HG03097 (cell line): ENCODE data around the gene C1orf56.

ENCODE experiments used
- ATAC-seq: cut with Tn5 transposase; IDR thresholded peaks from one replicate; pipeline ENCODE4 v1.9.1; 2021; ENCODE audit not compliant: unreplicated experiment, low FRiP score

The C1orf56 gene

DNA sequence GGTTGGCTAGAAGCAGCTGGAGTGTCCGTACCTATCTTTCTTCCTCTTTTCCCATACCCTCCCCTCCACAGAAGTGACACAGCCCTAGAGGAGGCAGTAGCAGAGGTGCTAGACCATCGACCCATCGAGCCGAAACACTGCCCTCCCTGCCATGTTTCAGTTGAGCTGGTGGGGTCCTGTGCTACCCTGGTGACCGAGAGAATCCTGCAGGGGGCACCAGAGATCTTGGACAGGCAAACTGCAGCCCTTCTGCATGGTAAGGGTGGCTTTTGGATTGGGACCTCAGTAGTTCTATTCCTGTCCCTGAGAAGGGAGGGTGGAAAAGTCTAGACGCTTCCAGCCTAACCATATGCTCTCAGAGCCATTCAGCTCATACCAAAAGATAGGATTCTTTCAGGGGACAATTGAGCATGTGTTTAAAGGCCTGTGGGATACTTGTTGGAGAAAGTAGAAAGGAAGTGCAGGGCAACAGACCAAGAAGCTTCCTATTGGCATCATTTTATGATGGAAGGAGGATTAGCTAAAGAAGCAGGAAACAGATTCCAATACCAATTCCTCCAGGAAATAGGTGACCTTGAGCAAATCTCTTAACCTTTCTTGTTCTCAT lies 22.9 kb upstream of the C1orf56 start:
- ATAC-seq = no peak

DNA sequence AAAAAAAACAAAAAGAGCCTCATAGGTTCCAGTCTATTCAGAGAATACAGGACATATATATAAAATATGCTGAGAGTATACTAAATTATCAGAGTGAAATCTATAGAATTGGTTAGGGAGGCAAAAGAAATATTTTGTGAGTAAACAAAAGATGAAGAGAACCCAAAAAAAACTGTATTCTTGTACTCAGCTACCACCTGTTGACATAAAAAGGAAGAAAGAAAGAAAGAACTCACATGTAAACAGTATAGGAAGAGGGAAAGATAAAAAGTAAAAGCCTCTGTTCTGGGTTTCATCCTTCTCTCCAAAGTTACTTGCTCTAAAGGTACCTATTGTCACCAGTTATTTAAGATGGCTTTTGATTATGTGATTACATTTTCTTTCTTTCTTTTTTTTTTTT lies 21.1 kb upstream of the C1orf56 start:
- no peak for ATAC-seq

DNA sequence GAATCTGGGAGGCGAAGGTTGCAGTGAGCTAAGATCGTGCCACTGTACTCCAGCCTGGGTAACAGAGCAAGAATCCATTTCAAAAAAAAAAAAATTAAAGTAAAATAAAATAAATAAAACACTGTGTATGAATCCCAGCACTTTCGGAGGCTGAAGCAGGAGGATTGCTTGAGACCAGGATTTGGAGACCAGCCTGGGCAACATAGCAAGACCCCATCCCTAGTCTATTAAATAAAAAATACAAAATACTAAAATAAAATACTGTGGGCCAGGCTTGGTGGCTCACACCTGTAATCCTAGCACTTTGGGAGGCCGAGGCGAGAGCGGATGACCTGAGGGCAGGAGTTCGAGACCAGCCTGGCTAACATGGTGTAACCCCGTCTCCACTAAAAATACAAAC lies 15.4 kb upstream of the C1orf56 start:
- ATAC-seq = no peak

DNA sequence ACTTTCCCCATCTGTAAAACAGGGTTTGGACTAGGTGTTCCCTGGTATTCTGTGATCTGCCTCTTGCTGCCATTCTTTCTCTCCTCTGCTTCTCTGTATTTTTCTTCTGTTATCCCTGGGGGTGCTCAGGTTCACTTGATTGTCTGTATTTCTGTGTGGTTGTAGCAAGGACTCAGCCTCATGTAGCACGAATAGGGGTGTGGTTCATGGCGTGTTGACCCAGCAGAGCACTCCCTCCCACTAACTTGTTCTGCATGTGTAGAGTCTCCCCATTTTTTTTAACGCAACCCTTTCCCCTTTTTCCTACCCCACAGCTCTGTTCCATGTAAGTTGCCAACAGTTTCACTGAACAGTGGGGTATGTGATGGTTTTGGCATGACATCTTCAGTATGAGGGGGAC lies 12.4 kb upstream of the C1orf56 start:
- no peak for ATAC-seq

DNA sequence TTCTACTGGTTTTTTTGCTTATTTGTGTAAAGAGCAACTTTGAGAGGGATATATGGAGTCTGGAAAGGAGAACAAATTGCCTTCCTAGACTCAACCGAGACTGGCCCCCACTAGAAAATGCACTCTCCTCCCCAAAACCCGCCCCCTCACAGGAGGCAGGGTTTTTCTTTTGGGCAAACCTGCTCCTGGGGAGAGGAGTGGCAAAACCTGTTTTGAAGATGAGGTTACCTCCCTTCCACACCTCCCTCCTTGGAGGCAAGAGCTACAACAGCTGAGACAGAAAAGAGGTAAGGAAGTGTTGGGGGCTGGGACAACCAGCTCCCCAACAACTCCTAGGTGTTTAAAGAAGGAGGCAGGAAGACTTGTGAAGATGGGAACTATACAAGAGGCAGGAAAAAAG lies 11.2 kb upstream of the C1orf56 start, which contains the start of gene BNIPL:
Gene BNIPL (plus strand): TSS at position 231 of the 400 bp plus-strand sequence. CDS start 140 bp downstream, at position 371.
- no peak for ATAC-seq

DNA sequence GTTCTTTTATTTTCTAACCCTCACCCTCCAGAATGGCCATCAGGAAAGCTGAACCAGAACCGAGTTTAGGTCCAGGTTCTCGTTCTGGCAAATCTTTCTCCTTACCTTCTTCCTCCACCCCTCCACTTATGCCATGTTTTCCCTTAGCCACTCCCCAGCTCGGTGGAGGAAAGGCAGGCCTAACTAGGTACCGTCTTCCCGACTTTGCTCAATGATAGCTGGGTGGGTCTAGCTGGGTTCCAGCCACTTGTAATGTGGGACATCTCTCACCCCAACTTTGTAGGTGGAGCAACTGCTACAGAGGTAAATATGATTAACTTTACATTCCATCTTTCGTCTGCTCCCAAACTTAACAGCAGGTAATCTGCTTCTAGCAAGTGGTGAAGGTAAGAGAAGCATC lies 10.5 kb upstream of the C1orf56 start:
- no peak for ATAC-seq

DNA sequence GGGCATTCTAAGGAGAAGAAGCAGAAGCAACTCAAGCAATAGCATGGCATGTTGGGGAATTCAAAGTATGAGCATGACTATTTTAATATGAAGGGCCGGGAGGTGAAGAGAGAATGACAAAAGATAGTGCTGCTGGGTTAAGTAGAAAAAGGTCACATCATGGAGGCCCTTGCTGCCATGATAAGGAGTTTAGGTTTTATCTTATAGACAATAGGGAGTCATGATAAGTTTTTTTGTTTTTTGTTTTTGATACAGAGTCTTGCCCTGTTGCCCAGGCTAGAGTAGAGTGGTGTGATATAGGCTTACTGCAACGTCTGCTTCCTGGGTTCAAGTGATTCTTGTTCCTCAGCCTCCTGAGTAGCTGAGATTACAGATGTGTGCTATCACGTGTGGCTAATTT lies 8.0 kb upstream of the C1orf56 start:
- no peak for ATAC-seq

DNA sequence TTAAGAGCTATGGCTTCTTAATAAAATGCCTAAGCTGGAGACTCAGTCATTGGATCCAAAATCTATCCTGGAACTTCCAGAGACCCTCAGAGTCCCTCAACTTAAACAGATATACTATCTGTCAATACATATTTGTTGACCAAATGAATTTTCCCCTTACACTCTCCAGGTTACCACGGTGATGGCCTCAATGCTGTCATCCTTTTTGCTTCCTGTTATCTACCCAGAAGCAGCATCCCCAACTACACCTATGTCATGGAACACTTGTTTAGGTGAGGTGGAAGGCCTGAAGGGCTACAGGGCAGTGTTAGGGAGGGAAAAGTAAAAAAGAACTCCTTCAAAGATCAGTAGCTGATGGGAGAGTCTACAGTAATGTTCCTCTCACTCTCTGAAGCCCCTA lies 4.4 kb upstream of the C1orf56 start:
- ATAC-seq = no peak

DNA sequence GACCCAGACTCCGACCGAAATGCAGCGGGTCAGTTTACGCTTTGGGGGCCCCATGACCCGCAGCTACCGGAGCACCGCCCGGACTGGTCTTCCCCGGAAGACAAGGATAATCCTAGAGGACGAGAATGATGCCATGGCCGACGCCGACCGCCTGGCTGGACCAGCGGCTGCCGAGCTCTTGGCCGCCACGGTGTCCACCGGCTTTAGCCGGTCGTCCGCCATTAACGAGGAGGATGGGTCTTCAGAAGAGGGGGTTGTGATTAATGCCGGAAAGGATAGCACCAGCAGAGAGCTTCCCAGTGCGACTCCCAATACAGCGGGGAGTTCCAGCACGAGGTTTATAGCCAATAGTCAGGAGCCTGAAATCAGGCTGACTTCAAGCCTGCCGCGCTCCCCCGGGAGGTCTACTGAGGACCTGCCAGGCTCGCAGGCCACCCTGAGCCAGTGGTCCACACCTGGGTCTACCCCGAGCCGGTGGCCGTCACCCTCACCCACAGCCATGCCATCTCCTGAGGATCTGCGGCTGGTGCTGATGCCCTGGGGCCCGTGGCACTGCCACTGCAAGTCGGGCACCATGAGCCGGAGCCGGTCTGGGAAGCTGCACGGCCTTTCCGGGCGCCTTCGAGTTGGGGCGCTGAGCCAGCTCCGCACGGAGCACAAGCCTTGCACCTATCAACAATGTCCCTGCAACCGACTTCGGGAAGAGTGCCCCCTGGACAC lies 534 bp downstream of the C1orf56 start:
- no peak for ATAC-seq

DNA sequence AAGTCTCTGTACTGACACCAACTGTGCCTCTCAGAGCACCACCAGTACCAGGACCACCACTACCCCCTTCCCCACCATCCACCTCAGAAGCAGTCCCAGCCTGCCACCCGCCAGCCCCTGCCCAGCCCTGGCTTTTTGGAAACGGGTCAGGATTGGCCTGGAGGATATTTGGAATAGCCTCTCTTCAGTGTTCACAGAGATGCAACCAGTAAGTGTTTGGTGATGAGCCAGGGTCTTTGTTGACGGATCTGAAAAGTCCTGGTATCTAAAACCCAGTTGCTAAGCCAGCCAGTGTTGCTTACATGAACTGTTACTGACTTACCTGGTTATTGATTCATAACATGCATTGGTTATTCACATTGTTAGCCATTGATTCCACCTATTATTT lies 1.1 kb downstream of the C1orf56 start:
- ATAC-seq = no peak

DNA sequence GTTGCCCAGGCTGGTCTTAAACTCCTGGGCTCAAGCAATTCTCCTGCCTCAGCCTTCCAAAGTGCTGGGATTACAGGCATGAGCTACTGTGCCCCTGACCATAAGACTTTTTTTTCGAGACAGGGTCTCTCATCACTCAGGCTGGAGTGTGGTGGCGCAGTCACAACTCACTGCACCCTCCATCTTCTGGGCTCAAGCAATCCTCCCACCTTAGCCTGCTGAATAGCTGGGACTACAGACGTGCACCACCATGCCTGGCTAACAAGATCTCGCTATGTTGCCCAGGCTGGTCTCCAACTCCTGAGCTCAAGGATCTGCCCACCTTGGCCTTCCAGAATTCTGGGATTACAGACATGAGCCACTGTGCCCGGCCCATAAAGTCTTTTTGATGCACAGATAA lies 1.9 kb downstream of the C1orf56 start:
- no peak for ATAC-seq

DNA sequence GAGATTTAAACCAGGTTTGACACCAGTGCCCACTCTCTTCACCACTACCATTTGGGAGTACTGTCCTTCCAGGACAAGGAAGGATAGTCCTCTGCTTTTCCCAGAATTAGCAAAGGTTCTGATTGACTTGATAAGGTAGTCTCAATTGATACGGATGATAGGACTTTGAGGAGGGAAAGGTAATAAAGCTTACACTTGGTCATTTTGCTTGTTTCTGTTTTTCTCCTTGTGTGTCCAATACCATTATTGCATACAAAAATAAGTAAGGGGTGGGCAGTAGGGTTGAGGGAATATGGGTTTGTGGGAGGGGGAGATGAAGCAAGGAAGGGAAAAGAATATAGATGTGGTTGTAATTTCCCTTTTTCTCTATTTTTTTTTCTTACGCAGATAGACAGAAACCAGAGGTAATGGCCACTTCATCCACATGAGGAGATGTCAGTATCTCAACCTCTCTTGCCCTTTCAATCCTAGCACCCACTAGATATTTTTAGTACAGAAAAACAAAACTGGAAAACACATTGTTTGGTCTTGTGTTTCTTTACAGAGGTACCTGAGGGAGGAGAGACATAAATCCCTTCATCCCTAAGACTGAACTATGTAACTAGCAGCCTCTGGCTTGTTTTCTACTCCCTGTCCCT lies 2.6 kb downstream of the C1orf56 start:
- no peak for ATAC-seq

DNA sequence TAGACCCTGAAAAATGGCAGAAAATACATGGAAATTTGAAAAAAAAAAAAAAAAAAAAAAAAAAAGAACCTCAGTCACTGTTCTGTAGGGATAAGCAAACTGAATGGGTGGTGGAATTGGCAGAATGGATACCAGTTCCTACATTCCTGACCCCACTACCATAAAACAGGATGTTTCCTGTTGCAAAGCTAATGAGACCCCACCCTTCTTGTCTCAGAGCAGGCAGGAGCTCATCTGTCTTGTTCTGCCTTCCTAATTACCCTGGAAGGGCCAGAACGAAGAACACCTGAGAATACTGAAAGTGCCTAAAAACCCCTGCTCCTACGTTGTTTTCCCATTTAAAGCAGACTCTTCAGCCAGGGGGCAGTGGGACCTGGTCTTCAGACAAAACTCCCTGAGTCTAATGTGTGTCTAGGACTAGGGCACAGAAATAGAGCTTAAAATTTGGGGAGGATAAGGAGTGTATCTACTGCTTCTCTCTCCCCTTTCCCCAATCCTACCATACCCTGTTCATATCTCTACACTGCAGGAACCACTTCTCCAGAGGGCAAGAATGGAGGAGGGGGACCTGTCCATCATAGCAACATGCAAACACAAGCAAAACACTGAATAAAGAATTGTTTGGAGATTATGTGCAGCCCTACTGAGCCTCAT lies 3.9 kb downstream of the C1orf56 start:
- no peak for ATAC-seq

DNA sequence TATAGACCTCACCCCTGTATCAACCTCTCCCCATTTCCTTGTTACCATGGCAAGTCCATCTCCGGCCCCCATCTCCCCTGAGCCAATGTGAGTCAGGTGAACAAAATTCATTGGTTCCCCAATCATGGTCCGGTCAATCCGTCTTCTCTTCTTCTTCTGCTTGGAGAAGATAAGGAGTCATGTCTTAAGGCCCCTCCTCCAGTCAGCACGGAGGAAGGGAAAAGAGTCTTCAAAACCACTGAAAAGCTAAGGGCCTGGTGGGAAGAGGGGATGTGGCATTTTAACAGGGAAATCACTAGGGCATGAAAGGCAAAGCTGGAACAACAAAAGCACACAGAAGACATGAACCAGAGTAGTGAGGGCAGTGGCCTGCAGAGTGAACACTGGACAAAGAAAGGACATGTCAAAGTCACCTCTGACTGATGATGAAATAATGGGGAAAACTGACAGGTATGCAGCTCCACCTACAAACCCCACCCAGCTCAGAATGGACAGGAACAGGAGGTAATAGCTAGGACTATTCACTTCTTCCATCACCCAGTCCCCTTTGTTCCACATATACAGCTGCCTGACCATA lies 7.5 kb downstream of the C1orf56 start:
- no peak for ATAC-seq

DNA sequence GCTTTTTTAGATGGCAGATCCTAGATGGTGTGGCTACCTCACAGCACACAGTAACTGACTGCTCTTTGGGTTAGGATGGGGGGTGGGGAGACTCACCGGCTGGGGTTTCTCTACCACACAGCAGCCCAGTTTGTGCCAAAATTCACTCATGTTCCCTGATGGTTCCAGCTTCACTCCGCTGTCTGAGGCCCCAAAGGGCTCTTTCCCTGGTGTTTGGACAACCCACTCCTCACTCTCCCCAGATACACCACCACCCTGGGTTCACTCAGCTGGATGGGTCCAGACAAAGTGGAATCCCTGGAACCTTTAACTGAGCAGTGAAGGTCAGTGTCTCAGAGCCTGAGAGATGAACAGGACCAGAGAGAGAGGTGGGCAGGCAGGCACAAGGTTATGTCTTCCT lies 8.0 kb downstream of the C1orf56 start:
- ATAC-seq = no peak

DNA sequence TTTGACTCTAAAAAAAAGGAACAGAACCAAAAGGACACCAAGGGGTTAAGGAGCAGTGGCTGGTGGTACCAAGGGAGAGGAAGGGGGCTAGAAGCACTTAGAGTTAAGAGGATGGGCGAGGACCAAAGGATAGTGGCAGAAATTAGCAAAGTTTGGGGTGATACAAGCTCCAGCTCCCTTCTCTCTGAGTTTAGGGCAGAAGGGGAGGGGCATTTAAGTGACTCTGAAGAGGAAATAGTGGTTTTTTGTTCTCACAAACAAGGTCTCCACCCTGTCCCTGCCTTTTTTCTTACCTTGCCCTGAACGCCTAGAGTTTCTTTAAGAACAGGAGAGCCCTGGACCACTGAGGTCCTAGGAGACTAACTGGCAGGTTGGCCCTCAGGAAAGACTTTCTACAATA lies 8.6 kb downstream of the C1orf56 start:
- no peak for ATAC-seq

DNA sequence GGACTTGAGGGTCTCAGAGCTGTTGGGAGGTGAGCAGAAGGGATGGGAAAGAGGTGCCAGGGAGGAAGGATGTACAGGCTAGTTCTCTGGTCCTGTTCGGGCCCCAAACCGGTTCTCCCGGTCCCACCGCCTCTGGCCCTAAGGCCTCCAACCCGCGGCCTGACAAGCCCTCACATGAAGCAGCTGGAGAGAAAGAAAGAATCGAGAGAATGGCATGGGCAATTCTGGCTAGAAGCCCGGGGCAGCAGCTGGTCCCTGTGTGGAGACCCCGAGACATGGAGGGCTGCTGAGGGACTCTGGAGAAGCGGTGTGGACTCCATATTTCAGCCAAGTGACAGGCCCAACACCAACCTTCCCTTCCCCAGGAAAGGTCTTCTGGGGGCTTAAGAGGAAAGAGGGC lies 11.1 kb downstream of the C1orf56 start:
- no peak for ATAC-seq

DNA sequence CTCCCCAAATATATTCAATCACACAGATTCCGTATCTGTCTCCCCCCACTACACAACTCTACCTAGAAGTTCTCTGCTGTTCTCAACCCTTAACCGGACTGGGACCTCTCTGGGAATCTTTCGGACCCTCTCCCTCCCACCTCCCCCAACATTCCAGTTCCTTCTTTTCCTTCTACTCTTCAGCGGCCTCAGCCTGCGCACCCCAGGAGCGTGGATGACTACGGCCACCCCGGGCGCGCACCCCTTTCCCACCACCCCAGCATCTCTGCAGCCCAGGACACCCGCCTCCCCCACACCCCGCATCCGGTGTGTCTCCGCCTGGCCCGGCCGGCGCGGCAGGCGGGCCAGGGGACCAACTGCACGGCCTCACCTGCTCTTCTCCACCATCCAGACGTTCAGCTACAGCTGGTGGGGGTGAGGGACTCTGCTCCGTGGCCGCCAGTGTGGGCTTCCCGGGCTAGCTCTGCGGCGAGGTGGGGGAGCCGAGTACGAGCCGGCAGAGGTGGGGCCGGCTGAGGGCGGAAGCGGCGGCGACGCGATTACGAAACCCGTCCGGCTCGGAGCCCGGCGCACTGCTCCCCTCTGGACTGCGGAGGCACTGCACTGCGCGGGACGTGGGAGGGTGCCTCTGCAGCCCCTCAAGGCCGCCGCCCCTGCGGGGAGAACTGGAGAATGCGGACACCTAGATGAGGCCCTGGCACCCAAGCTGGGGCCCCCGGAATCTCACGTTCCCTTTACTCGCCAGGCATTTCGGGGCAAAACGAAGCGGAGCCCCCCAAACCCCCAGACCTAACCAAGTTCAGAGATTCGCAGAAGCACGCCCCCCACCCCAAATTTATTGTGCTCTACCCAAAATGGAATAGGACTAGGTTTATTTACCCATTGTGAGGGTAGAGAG lies 11.8 kb downstream of the C1orf56 start, which contains the start of gene CDC42SE1:
Gene CDC42SE1 (minus strand): TSS at position 514 of the 898 bp plus-strand sequence. CDS start 3,892 bp downstream, outside the sequence.
- peak; percentile 75 for ATAC-seq

DNA sequence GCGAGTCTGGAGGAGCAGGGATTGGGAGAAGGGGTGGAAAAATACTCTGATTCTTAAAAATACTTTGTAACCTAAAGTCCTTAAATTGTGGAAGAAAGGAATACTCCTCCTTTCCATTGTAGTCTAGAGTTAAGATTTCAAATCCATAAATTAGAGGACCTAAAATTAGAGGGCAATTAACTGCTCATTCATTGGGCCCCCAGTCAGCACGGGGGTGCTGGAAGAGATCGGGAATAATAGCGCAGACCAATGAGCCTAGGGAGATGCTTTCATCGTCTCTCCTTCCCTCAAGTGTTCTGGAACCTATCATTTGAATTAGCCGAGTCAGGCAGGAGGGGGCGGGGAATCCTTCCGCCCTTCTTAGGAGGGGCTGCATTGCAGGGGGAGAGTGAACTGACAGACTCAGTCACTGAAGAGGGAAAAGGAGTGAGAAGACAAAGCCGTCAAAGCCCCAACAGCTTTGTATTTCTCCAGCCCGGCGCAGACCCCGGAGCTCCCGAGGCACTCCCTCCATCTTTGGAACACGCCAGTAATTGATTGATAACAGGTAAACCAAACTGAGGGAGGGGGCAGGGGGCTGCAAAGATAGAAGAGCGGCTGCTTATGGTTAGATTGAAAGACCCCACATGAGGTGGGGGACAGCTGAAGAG lies 12.6 kb downstream of the C1orf56 start, which contains the start of gene MLLT11:
Gene MLLT11 (plus strand): TSS at position 391 of the 650 bp plus-strand sequence. CDS start 6,828 bp downstream, outside the sequence.
- no peak for ATAC-seq
